Measurements from ENCODE around the gene DYNC1LI1.

DNA sequence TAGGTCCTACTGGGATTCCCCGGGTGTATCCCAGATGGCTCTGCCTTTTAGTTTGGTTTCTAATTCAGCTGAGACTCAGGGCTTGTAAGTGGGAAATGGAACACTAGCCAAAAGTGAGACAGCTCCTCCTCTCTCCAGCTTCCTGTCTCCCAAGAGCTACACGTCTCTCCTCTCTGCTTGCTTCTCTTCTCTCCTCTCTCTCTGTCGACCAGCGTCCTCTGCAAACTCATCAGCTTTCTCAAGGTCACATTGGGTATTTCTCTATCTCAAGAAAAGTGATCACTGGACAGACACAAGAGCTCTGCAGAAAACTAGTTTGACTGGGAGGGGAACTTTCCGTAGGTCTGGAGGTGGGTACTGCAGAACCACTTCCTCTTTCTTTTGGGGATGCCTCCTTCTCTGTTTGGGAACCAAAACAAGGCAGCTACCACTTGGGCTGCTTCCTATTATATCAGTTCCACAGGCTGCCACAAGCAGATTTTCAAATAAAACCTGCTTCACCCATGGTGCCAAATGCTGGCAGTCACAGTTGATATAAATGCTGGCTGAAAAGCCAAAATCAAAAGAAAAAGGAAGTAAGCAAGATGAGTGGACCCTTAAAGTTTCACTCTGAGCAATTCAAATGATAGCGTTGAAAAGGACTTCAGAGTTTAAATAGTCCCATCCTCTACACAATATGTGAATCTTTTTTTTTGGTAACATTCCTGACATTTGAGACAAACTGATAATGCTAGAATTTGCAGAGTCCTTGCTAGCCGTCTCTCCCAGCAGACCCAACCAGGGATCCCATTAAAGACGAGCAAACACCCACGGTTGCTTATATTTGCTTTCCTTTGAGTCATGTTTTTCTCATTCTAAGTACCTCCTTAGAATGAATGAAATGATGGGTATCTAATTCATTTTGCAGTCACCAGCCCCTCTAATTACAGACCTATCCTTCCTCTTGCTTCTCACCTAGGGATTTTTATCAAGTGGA, 7.2 kb upstream of the DYNC1LI1 start:
- TF ChIP-seq, protein P1, sequence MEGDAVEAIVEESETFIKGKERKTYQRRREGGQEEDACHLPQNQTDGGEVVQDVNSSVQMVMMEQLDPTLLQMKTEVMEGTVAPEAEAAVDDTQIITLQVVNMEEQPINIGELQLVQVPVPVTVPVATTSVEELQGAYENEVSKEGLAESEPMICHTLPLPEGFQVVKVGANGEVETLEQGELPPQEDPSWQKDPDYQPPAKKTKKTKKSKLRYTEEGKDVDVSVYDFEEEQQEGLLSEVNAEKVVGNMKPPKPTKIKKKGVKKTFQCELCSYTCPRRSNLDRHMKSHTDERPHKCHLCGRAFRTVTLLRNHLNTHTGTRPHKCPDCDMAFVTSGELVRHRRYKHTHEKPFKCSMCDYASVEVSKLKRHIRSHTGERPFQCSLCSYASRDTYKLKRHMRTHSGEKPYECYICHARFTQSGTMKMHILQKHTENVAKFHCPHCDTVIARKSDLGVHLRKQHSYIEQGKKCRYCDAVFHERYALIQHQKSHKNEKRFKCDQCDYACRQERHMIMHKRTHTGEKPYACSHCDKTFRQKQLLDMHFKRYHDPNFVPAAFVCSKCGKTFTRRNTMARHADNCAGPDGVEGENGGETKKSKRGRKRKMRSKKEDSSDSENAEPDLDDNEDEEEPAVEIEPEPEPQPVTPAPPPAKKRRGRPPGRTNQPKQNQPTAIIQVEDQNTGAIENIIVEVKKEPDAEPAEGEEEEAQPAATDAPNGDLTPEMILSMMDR (IDR thresholded peaks at IDR 0.05) = no peak
- no peak for TF ChIP-seq POLR2A (IDR thresholded peaks at IDR 0.05)

All from lower leg skin (tissue), 3 donors.